Activated CD8-positive, alpha-beta T cell treated with anti-CD3 and anti-CD28 coated beads for 36 hours (primary cell): ENCODE measurements around the gene SOS2. TPM values are rescaled to one million over a fixed set of nuclear protein-coding genes. Genes with fewer than 3 reads are reported as not detected.

Source experiments
- ATAC-seq: fragments of 200-7000 bp; cut with Tn5 transposase; one replicate; pipeline ENCODE4 v1.10.0; 2021; ENCODE audit warnings: mild to moderate bottlenecking, moderate library complexity
- CTCF ChIA-PET: fragments of 350-600 bp; sonication (Branson Sonifier 250); formaldehyde crosslinking; loops from one replicate; lab custom pipeline; 2021; ENCODE audit warnings: antibody characterized with exemption; lab: Charles Lee
- POLR2A ChIA-PET: fragments of 350-600 bp; sonication (Branson Sonifier 250); formaldehyde crosslinking; loops from one replicate; lab custom pipeline; 2021; ENCODE audit warnings: antibody characterized with exemption; lab: Charles Lee
- DNase-seq: peaks from one replicate; pipeline ENCODE4 v3.0.0-alpha.2; 2020
- H3K27ac Mint-ChIP-seq: one replicate; pipeline ENCODE4 v1.8.0; 2021; ENCODE audit warnings: mild to moderate bottlenecking, mixed read lengths
- H3K27me3 Mint-ChIP-seq: one replicate; pipeline ENCODE4 v1.8.0; 2021; ENCODE audit warnings: mixed read lengths
- H3K36me3 Mint-ChIP-seq: one replicate; pipeline ENCODE4 v1.8.0; 2021; ENCODE audit warnings: low read depth, mixed read lengths
- H3K4me1 Mint-ChIP-seq: one replicate; pipeline ENCODE4 v1.8.0; 2021; ENCODE audit warnings: low read depth, mixed read lengths
- H3K4me3 Mint-ChIP-seq: one replicate; pipeline ENCODE4 v1.8.0; 2021; ENCODE audit warnings: mild to moderate bottlenecking, moderate library complexity, mixed read lengths
- H3K9me3 Mint-ChIP-seq: one replicate; pipeline ENCODE4 v1.8.0; 2021; ENCODE audit warnings: mixed read lengths
- intact Hi-C: fragments of 100-400 bp; cut with micrococcal nuclease; formaldehyde crosslinking; loops from one replicate; pipeline ENCODE4 v1.10.0; 2022
- total RNA-seq, 2 experiments: library from RNA; stranded (reverse); gene quantifications; one replicate each; pipeline ENCODE4 v1.2.3, GENCODE V29; 2021
- TF ChIP-seq, protein P1 (sequence below): fragments of 200-600 bp; IDR thresholded peaks from one replicate; pipeline ENCODE4 v1.8.0; 2022; ENCODE audit warnings: antibody characterized with exemption, mild to moderate bottlenecking

The SOS2 gene
- total RNA-seq: 10 to 100 TPM; 14.7 to 16.4 TPM

DNA sequence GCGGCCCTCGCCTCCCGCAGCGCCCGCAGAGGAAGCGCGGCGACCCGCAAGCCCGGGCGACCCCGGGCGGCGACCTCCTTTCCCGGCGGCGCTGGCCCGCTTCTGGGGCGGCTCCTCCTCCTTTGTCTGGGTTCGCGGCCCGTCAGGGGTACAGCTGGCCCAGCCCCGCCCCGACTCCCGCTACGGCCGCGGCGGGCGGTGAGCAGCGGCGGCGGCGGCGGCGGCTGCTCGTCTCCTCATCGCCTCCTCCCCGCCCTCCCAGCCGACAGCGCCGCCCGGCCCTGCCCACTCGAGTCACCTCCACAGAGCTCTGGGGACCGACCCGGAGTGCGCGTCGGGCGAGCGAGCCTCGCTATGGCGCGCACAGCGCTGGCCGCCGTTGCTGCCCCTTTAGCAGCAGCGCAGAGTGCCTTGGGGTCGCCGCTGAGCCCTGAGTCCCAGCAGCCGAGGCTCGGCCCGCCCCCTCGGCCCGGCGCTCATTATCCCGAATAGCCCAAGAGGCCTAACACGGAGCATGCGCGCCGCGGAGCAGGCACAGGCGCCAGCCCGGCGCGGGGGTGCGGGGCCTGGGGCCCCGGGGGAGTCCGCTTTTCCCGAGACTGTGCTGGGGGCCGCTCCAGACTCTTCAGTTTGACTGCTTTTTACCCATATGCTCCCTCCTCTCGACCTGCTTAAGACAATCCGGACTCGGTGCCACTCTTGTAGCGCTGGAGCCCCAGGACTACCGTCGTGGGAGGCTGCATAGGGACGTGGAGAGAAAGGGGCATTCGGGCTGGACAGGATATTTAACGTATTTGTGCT lies at the start of gene SOS2:
TSS of gene SOS2 (minus strand) at position 104 of the 801 bp plus-strand sequence. CDS start 295 bp downstream, outside the sequence.
- ATAC-seq (peak; percentile 77), DNase-seq (peak; percentile 81)
- TF ChIP-seq, protein P1, sequence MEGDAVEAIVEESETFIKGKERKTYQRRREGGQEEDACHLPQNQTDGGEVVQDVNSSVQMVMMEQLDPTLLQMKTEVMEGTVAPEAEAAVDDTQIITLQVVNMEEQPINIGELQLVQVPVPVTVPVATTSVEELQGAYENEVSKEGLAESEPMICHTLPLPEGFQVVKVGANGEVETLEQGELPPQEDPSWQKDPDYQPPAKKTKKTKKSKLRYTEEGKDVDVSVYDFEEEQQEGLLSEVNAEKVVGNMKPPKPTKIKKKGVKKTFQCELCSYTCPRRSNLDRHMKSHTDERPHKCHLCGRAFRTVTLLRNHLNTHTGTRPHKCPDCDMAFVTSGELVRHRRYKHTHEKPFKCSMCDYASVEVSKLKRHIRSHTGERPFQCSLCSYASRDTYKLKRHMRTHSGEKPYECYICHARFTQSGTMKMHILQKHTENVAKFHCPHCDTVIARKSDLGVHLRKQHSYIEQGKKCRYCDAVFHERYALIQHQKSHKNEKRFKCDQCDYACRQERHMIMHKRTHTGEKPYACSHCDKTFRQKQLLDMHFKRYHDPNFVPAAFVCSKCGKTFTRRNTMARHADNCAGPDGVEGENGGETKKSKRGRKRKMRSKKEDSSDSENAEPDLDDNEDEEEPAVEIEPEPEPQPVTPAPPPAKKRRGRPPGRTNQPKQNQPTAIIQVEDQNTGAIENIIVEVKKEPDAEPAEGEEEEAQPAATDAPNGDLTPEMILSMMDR: no peak
- Mint-ChIP-seq H3K36me3 (peaks cover 10% of the 10 kb centered on the region), H3K4me3 (peak within 1 kb of the TSS; percentile 84), H3K4me1 (peaks cover 33% of the 10 kb centered on the region), H3K27ac (peak within 1 kb of the TSS; percentile 91), H3K9me3 (peaks cover 13% of the 10 kb centered on the region), H3K27me3 (no peaks in the 10 kb centered on the region)
- CTCF ChIA-PET: no interaction called here
- intact Hi-C loops: loop anchor here (5.0 kb wide), 2 partner anchors 81 to 369 kb away; partner anchors contain the start of genes DMAC2L and L2HGDH
- POLR2A ChIA-PET: interaction anchor here (0.7 to 1.2 kb wide), 5 partner anchors 13 to 230 kb away, joined by 3 to 4 read pairs (median 4); no protein-coding TSS in a partner anchor

DNA sequence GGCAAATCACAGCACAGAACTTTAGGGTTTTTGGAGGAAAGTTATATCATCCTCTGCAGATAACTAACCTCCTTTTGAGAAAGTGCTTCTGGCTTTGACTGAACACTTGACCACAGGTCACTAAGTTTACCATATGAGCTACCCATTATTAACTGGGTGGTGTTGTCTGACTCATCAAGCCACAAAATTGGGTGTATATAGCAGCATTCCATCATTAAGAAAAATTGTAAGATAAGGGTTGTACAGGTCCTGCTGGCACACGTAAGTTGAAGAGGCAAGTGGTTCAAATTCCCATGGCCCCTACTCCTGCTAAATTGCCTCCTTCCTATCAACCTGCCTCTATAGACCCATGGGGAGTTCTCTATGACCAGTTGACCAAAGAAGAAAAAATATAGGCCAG lies 41.1 kb upstream of the SOS2 start:
- no peak for ATAC-seq
- H3K36me3 Mint-ChIP-seq: peaks cover 4% of the 10 kb centered on the region
- TF ChIP-seq, protein P1: no peak

DNA sequence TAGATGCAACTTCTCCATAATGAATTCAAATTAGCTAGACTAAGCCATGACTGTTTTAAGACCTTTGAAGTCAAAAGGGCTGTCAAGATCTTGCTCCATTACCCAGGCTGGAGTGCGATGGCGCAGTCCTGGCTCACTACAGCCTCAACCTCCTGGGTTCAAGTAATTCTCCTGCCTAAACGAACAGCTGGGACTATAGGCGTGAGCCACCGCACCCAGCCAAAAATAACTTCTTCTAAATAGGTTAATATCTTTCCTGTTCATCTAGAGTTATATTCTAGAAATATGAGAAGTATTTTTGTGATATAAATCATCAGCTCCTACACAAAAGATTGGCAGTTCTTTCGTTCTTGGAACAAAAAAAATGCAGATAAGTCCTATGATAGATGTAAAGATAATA lies 39.6 kb upstream of the SOS2 start:
- H3K27me3 Mint-ChIP-seq: no peaks in the 10 kb centered on the region
- H3K4me3 Mint-ChIP-seq: no peak overlapping the region
- DNase-seq (no peak), ATAC-seq (no peak)
- intact Hi-C loops: no loop called here
- ChIA-PET CTCF (no interaction called here), POLR2A (no interaction called here)
- H3K9me3 Mint-ChIP-seq: no peaks in the 10 kb centered on the region
- H3K27ac Mint-ChIP-seq: no peak overlapping the region
- TF ChIP-seq, protein P1: no peak
- H3K4me1 Mint-ChIP-seq: no peaks in the 10 kb centered on the region
- H3K36me3 Mint-ChIP-seq: peaks cover 3% of the 10 kb centered on the region

More for the DNA sequence above, 41.1 kb upstream of the SOS2 start:
- Mint-ChIP-seq H3K27me3 (no peaks in the 10 kb centered on the region), H3K4me1 (no peaks in the 10 kb centered on the region), H3K9me3 (no peaks in the 10 kb centered on the region), H3K27ac (no peak overlapping the region), H3K4me3 (no peak overlapping the region)
- no peak for DNase-seq
- ChIA-PET POLR2A (interaction anchor here (0.6 kb wide), 1 partner anchor 31 kb away, joined by 3 read pairs; no protein-coding TSS in a partner anchor), CTCF (no interaction called here)
- intact Hi-C loops: no loop called here

DNA sequence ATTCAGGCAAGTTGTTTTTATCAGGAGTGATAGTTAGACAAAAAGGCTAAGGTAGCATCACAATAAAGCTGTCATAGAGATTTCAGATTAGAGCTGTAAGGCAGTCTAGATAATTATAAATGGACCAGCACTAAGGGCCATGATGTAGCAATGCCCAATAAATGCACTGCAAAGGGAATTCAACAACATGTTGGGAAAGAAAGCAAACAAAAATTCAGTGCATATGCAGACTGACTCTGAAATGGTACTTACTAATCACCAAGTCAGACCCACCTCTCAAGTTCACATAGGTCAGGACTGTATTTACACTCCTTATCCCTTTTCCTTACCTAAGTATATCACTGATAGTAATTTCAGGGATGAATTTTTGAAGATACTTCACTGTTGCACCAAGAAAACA lies 33.7 kb upstream of the SOS2 start:
- no peak for DNase-seq
- Mint-ChIP-seq H3K27ac (no peak overlapping the region), H3K27me3 (no peaks in the 10 kb centered on the region), H3K4me1 (no peaks in the 10 kb centered on the region), H3K36me3 (peaks cover 5% of the 10 kb centered on the region), H3K4me3 (no peak overlapping the region), H3K9me3 (no peaks in the 10 kb centered on the region)
- TF ChIP-seq, protein P1: no peak
- intact Hi-C loops: no loop called here
- ChIA-PET CTCF (no interaction called here), POLR2A (no interaction called here)
- ATAC-seq: no peak

DNA sequence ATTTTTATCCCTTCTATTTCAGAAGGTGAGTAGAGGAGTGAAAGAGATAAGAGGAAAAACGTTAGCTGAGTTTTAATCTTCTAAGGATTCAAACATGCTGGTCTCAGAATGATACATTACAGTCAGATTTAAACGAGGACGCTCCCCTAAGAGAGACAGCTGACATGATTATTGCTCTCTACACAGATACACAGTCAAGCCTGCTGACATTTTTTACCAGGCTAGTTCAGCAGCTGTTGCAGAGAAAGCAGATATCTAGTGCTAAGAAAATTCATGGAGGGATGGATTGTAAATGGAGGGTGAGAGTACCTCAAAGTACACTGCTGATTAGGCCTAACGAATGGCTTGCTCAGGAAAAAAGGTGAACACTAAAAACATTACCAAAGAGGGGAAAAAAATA lies 31.9 kb upstream of the SOS2 start:
- POLR2A ChIA-PET: no interaction called here
- Mint-ChIP-seq H3K27me3 (no peaks in the 10 kb centered on the region), H3K9me3 (no peaks in the 10 kb centered on the region), H3K27ac (no peak overlapping the region), H3K4me1 (no peaks in the 10 kb centered on the region), H3K36me3 (peaks cover 3% of the 10 kb centered on the region), H3K4me3 (no peak overlapping the region)
- TF ChIP-seq, protein P1: no peak
- intact Hi-C loops: no loop called here
- DNase-seq (no peak), ATAC-seq (no peak)
- CTCF ChIA-PET: interaction anchor here (0.9 kb wide), 1 partner anchor 118 kb away, joined by 4 read pairs; no protein-coding TSS in a partner anchor
